ENCODE data around the gene MGAT1. TPM values are rescaled to one million over a fixed set of nuclear protein-coding genes. Genes with fewer than 3 reads are reported as not detected.
A peak's percentile ranks its signal among the peaks of the same experiment; 100 is the strongest.

The MGAT1 gene
- total RNA-seq, 1 experiment from 2014 or later: 72.7 TPM

- Histone ChIP-seq H2AK5ac (ENCODE audit: insufficient read length, low read length) (no peak overlapping the region), H3K4me2 (ENCODE audit: insufficient read depth, insufficient read length, low read length) (peak overlapping the region; percentile 81), H3K4ac (ENCODE audit: low read depth, low read length) (no peak overlapping the region), H3K79me1 (ENCODE audit: insufficient read depth, low read depth, low read length, poor library complexity, severe bottlenecking) (no peaks in the 10 kb centered on the region), H2BK20ac (ENCODE audit: low read depth, low read length, poor library complexity, severe bottlenecking) (no peak overlapping the region), H3K56ac (ENCODE audit: insufficient read length, low read depth, low read length) (no peak overlapping the region), H2AFZ (ENCODE audit: low read length) (no peak overlapping the region), H3K23me2 (ENCODE audit: insufficient read length, low read depth, low read length, poor library complexity, severe bottlenecking) (peaks cover 15% of the 10 kb centered on the region), H4K8ac (replicated peaks; ENCODE audit: insufficient read length, low read depth, low read length) (no peak overlapping the region), H4K5ac (ENCODE audit: insufficient read length, low read depth, low read length) (peak overlapping the region; percentile 66), H2BK120ac (ENCODE audit: low read depth, low read length, poor library complexity, severe bottlenecking) (no peak overlapping the region), H3K9me3 (ENCODE audit: control insufficient read depth, low read depth, low read length) (no peaks in the 10 kb centered on the region), H3K14ac (ENCODE audit: insufficient read depth, low read length) (no peak overlapping the region), H4K91ac (ENCODE audit: insufficient read length, low read depth, low read length) (no peak overlapping the region), H3K79me2 (ENCODE audit: insufficient read depth, low read length) (no peaks in the 10 kb centered on the region; the same call in 1 of the 2 replicates), H3K27ac (ENCODE audit: insufficient read length, low read depth, low read length) (peak overlapping the region; percentile 88), H3K4me1 (ENCODE audit: insufficient read depth, low read length) (peaks cover 11% of the 10 kb centered on the region), H3K18ac (ENCODE audit: insufficient read length, low read depth, low read length) (peak overlapping the region; percentile 90), H3K23ac (ENCODE audit: insufficient read length, low read depth, low read length) (no peak overlapping the region), H3T11ph (ENCODE audit: low read length) (no peak overlapping the region), H4K20me1 (ENCODE audit: control insufficient read depth, insufficient read depth, insufficient read length) (no peaks in the 10 kb centered on the region), H2BK15ac (ENCODE audit: low read depth, low read length) (no peak overlapping the region), H2BK5ac (ENCODE audit: insufficient read length, low read length) (no peak overlapping the region), H3K27me3 (ENCODE audit: insufficient read depth, low read length) (no peaks in the 10 kb centered on the region), H2BK12ac (ENCODE audit: insufficient read length, low read depth, low read length) (no peak overlapping the region), H3K9ac (ENCODE audit: extremely low read depth, insufficient read length, low read length) (peak overlapping the region; percentile 59)
- Mint-ChIP-seq H3K4me1 (peaks cover 49 to 55% of the 10 kb centered on the region in 2 experiments), H3K27ac (peak overlapping the region; percentile 98 to 99 (median 99)), H3K36me3 (ENCODE audit: insufficient read depth in 1 of 3, low read depth in 3 of 3) (peaks cover 2 to 31% (median 19%) of the 10 kb centered on the region in 3 experiments; a peak in 6 of 7 replicates), H3K9me3 (no peaks in the 10 kb centered on the region; a peak in 2 of 5 replicates), H3K27me3 (ENCODE audit: low read depth) (peaks cover 5% of the 10 kb centered on the region), H3K4me3 (peak overlapping the region; percentile 84 to 90)
- peak; percentile 92 for DNase-seq
- no peak for TF ChIP-seq CTCF (conservative IDR thresholded peaks at IDR 0.05)
- WGBS (ENCODE audit: extremely low coverage, insufficient read length, low lambda C conversion rate): 100% methylated on average over 1 of the region's 40 CpGs
Measured at GRCh38 chr5:180809403-180810209, 7.0 kb upstream of the MGAT1 start.
